Fibroblast of the conjunctiva (primary cell): ENCODE data around the gene HEATR5A.
"Not testable (repeated sequence)": the region's sequence is repeated elsewhere in the genome, so short reads cannot be mapped to it uniquely, and the experiment has no call there.

Experiments used
- DNase-seq: peaks from one replicate; pipeline ENCODE4 v3.0.0-alpha.2; 2010; ENCODE audit warnings: low read depth

HEATR5A gene

DNA sequence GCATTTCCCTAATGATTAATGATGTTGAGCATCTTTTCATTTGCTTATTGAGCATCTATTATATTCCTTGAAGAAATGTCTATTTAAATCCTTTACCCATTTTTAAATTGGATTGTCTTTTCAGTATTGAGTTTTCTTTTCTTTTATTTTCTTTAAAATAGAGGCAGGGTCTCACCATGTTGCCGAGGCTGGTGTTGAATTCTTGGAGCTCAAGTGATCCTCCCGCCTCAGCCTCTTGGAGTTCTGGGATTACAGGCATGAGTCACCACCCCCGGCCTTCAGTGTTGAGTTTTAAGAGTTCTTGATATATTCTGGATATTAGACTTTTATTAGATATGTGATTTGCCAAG, 139.5 kb downstream of the HEATR5A start:
- DNase-seq = no peak

DNA sequence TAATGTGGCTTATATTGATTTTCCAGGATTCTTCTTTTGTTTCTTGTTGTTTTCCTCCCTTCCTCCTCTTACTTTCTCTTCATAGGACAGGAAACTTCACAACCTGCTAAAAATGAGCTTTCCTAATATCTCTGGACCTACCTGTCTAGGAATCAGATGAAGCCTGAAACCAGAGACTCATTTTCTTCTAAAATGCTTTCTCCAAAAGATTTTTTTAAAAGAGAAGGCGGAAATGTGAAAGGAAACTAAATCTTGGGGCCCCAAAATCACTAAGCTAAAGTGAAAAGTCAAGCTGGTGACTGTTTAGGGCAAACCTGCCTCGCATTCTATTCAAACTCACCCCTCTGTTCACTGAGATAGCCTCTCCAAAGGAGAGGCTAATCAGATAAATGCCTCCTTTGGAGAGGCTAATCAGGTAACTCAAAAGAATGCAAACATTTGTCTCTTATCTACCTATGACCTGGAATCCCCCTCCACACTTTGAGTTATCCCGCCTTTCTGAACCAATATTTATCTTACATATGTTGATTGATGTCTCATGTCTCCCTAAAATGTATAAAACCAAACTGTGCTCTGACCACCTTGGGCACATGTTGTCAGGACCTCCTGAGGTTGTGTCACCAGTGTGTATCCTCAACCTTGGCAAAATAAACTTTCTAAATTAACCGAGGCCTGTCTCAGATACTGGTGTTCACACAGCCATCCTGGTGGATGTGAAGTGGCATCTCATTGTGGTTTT, 140.0 kb downstream of the HEATR5A start:
- DNase-seq = no peak

DNA sequence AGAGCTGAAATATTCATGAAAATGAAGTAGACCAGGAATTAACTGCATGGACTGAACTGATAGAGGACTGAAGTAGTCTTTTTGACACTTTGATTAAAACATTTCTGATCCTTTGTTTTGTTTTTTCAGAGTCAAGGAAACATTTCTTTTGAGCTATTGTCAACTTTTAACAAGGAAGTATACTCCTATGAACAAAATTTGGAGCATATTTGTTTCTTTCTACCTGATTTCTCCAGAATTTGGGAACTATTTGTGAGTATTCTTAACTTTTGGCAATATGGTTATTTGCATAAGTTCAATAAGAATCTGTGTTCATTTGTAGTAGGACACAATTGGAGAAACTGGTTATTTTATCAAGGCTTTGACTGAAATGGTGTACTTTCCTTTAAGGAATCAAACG, 141.5 kb downstream of the HEATR5A start:
- DNase-seq = no peak

DNA sequence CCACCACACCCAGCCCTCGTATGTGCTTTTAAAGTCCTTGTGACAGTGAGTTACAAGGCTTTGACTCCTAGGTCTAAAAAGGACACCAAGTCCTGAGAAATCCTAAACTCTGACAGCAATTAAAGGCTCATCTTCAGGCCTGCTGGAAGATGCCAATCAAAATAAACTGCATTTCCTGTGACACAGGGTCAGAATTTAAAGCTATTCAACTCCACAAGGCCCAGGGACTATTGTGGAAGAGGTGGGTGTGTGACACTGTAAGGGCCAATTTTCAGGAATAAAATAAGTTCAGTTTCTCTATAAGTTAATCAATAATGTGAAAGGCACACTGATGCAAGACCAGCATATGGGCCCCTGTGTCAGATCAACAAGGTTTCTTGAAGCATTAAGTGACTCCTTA, 143.3 kb downstream of the HEATR5A start:
- DNase-seq = no peak

DNA sequence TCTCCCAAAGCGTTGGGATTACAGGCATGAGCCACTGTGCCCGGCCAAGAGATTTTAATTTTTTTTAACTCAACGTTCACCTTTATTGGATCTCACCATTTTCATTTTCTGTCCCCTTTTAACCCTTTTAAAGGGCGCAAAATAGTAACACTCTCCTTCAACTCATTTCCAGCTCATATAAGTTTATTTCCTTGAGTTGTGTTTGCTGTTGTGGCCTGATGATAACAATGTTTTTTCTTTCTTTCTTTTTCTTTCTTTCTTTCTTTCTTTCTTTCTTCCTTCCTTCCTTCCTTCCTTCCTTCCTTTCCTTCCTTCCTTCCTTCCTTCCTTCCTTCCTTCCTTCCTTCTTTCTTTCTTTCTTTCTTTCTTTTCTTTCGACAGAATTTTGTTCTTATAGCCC, 143.9 kb downstream of the HEATR5A start:
- DNase-seq = not testable (repeated sequence)

DNA sequence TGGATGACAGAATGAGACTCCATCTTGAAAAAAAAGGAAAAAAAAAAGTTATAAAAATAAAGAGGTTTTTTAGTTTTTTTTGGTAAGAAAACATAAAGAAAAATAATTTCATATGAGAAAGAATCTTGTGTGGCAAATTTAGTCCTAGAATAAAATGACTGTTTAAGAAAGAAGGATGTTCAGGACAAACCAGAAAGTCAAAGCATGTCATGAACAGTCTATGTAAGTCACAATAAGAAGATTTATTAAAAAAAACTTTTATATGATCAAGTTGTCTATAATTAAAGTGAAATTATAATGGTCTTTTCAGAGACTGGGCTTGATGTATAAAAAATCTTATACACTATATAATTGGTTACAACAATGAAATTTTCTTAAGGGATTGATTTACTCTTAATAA, 144.6 kb downstream of the HEATR5A start:
- DNase-seq = no peak

DNA sequence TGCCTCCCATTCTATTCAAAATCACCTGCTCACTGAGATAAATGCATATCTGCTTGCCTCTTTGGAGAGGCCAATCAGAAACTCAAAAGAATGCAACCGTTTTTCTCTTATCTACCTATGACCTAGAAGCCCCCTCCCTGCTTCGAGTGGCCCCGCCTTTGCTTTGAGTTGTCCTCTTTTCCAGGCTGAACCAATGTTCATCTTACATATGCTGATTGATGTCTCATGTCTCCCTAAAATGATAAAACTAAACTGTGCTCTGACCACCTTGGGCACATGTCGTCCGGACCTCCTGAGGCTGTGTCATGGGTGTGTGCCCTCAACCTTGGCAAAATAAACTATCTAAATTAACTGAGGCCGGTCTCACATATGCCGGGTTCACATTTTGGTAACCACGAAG, 148.7 kb downstream of the HEATR5A start:
- no peak for DNase-seq

DNA sequence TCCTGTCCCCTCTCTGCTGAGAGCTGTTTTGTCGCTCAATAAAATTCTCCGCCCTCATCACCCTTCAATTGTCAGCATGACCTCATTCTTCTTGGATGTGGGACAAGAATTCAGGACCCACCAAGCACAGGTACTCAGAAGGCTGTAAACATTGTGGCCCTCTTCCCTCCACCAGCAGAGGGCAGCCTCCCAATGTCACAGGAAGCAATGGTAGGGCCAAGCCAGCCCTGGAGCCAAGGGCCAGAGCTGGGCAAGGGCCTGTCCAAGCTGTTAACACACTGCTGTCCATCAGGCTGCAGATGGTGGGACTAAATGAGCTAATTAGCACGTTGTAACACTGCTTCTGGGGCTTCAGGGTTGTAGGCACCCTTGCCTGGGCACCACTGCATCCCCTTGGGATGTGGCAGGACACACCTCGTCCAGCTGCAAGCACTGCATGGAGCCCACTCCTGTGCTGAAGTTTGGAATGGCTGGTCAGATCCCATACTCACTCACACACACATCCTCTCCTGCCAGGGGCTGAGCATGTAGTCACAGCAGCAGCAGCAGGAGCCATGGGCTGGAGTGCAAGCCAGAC, 150.1 kb downstream of the HEATR5A start:
- DNase-seq = no peak

DNA sequence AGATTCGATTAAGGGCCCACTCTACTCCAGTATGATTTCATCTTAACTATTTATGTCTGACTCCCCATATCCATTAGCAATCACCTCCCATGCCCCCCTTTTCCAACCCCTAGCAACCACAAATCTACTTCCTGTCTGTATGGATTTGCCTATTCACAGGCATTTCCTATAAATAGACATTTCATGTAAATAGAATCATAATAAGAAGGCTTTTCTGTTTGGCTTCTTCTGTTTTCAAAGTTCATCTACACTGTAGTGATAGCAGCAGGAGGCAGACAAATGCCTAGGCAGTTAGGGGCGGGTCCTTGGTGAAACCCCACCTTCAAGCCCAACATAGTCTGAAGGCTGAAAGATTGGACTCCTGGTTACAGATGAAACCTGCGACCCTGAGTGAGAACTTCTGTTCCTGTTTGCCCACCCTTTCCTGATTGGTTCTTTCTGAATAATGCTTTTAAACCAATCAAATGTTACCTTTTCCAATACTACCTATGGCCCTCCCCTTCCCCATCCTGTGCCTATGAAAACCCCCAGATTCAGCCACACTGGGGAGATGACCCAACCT, 150.6 kb downstream of the HEATR5A start:
- DNase-seq = no peak

DNA sequence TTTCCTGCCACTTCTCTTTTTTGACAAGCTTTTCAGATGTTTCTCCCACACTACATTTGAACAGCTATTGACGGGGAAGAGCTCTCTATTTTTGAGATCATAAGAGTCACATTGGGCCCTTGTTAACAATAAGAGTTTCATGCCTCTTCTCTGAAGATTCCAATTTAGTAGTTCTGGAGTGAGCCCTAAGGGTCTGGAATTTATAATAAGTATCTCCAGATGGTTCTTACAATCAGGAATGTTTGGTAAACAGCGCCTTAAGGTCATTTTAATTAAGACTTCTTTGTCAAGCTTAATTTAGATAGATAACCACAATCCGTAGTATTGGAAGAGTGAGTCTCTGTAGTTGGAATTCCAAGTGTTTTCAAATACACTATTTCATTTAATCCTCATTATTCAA, 152.1 kb downstream of the HEATR5A start:
- no peak for DNase-seq

DNA sequence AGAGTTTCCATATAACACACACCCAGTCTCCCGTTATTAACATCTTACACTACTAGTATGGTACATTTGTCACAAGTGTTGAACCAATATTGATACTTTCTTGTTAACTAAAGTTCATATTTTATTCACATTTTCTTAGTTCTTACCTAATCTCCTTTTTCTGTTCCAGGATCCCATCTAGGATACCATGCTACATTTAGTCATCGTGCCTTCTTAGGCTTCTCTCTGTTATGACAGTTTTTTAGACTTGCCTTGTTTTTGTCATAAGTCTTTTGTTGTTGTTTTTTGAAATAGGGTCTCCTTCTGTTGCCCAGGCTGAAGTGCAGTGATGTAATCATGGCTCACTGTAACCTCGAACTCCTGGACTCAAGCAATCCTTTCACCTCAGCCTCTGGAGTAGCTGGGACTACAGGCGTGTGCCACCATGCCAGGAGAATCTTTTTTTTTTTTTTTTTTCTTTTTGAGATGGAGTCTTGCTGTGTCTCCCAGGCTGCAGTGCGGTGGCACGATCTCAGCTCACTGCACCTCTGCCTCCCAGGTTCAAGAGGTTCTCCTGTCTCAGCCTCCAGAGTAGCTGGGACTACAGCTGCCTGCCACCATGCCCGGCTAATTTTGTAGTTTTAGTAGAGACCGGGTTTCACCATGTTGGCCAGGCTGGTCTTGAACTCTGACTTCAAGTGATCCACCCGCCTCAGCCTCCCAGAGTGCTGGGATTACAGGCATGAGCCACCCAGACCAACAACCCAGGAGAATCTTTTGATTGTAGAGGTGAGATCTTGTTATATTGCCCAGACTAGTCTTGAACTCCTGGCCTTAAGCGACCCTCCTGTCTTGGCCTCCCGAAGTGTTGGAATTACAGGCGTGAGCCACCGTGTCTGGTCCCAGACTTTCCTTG, 153.7 kb downstream of the HEATR5A start:
- DNase-seq = no peak

DNA sequence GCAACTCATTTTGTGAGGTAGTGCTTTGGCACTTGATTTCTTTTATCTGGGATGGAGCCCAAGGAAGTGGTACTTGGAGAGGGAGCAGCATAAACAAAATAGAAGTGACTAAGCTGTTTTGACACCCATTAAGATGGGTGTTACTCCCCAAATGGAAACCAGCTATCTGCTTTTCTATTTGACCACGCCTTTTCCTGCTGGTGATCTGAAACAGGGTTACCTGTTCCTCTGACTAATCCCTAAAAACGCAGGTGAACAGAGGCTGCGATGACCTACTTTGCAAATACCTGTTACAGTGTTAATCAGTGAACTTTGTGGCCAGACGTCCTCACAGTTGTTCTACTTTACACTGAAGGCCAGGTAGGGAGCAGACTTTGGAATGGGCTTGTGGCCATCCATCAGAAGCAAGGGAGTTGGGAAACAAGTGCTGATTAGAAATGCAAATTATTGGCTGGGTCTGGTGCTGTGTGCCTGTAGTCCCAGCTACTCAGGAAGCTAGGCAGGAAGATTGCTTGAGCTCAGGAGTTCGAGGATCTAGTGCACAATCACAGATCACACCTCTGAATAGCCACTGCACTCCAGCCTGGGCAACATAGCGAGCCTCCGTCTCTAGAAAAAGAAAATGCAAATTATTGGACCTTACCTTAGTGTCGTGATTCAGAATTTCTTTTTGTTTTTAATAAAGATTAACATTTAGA, 154.5 kb downstream of the HEATR5A start:
- DNase-seq = no peak

DNA sequence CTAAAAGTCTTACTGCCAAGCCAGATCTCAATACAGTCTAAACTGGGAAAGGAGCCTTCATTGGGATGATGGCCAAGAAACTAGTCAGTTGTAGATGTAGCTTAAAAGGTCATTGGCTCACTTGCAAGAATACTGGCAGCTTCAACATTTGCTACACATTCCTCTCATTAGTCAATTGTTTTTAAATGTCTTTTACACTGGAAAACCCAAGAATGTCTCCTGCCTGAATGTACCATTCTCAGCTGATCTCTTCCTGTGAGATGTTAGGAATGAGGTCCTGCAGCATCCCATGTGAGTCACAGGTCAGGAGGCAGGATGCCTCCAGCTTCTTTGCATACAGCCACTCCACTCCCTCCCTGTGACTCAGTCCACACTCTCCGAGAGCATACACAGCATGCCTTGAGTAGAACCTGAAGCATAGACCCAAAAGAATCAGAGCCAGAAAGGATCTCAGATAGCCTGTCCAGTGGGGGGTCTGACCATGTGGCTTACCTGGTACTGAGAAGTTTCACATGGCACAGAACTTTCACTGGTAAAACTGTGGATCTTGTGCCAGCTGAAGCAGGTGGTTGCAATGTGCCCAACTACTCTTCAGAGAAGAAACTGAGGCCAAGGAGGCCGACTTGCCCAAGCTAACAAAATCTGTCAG, 156.7 kb downstream of the HEATR5A start:
- DNase-seq = peak; percentile 99

DNA sequence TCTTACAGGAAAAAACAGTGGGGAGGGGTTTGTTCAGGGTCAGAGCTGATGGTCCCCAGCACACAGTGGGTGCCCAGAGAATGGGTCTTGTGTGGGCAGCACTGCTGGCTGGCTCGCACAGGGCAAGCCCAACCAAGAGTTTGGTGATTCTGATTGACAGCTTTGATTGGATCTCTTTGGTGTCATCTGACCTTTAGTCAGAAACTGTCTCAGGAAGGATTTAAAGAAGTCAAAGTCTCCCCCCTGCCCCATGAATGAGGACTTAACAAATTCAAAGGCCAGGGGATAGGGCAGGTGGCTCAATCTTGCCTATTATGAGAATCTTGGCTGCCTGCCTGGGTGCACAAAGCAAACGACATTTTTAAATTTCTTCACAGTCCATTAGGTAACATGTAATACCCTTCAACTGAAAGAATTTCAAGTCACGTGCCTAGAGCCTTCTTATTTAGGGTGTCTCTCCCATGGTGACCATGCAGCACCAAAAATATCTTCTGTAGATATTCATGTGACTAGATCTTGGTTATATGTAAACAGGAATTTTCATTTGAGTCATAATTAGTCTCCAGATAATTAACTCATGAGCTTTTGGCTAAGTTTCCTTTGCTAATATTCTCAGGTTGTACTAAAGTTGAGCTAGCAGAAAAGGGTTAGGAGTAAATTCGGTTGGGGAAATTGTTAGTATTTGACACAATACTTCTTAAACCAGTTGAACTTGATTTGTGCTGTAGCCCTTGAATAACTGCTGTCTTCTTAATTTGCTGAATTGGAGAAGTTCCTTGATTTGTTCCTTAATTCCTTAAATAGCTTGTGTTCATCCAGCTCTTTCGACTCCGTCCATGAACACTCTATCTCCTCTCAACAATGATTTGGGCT, 158.3 kb downstream of the HEATR5A start:
- no peak for DNase-seq

DNA sequence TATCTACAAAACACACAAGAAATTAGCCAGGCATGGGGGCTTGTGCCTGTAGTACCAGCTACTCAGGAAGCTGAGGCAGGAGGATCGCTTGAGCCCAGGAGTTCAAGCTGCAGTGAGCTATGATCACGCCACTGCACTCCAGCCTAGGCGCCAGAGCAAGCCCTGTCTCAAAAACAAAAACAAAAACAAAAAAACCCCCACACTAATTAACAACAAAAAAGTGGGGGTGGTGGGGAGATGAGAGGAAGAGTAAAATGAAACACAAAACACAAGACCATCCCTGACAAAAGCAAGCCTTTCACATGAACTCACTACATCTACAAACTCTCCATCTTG, 158.9 kb downstream of the HEATR5A start:
- no peak for DNase-seq

DNA sequence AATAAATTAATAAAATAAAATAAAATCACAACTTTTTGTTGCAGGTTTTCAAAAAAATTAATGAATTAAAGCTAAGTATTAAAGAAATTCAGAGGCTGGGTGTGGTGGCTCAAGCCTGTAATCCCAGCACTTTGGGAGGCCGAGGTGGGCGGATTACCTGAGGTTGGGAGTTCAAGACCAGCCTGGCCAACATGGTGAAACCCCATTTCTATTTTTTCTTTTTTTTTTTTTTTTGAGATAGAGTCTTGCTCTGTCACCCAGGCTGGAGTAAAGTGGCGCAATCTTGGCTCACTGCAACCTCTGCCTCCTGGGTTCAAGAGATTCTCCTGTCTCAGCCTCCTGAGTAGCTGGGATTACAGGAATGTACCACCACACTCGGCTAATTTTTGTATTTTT, 161.3 kb downstream of the HEATR5A start:
- DNase-seq = not testable (repeated sequence)

DNA sequence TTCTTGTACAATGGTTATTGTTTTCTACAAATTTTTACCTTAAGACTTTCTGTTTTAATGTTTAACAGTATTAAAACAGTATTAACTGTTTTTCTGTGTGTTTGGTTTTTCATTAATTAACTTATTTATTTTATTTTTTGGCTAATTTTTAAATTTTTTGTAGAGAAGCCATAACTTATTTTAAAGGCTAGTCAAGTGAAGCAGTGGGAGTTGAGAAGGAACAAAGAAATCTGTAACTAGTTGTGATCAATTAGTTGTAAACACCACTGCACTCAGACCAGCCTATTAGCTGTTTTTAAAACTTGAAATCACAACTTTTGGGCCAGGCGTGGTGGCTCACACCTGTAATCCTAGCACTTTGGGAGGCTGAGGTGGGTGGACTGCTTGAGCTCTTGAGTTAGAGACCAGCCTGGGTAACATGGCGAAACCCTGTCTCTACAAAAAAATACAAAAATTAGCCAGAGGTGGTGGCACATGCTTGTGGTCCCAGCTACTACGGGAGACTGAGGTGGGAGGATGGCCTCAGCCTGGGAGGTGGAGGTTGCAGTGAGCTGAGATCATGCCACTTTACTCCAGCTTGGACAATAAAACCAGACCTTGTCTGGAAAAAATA, 161.8 kb downstream of the HEATR5A start:
- no peak for DNase-seq

DNA sequence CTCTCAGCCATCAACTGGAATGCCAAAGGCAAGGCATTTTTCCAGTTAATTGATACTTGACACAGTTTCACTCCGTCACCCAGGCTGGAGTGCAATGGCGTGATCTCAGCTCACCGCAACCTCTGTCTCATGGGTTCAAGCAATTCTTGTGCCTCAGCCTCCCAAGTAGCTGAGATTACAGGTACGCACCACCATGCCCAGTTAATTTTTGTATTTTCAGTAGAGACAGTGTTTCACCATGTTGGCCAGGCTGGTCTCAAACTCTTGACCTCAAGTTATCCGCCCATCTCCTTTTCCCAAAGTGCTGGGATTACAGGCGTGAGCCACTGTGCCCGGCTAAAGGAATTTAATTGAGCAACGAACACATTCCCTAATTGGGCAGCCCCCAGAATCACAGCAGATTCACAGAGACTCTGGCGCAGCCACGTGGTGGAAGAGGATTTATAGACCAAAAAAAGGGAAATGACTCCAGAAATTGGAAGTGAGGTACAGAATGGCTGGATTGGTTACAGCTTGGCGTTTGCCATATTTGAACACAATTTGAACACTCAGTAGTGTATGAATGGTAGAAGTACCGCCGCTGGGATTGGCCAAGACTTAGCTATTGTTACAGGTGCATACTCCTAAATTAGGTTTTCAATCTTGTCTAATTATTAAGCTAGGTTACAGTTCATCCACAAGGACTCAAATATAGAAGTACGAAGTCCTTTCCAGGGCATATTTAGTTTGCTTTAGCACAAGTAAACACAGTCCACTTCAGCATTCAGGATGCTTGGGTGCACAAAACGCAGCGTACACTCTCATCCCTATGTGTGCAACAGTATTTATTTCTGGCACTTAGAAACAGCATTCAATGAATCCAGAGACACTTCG, 162.6 kb downstream of the HEATR5A start:
- not testable (repeated sequence) for DNase-seq

DNA sequence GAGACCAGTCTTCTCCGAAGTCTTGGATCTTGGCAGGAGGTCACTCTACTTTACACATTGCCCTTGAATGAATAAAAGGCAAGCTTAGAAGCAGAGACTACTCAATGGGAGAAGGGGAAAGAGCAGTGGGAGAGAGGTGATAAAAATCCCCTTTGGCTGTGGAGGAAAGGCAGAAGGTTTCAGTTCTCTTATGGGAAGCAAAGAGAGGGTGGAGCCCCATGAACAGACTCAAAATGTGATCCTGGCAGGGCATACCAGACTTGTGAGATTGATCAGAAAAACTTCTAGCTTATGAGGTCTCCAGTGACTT, 163.2 kb downstream of the HEATR5A start:
- DNase-seq = no peak
